GM04504 (cell line): ENCODE data around the gene COPG2.
A peak's percentile ranks its signal among the peaks of the same experiment; 100 is the strongest.
"Not testable (repeated sequence)": the region's sequence is repeated elsewhere in the genome, so short reads cannot be mapped to it uniquely, and the experiment has no call there.

ENCODE experiments used
- DNase-seq: peaks from one replicate; pipeline ENCODE4 v3.0.0-alpha.2; 2012; ENCODE audit warnings: low read depth

The COPG2 gene

DNA sequence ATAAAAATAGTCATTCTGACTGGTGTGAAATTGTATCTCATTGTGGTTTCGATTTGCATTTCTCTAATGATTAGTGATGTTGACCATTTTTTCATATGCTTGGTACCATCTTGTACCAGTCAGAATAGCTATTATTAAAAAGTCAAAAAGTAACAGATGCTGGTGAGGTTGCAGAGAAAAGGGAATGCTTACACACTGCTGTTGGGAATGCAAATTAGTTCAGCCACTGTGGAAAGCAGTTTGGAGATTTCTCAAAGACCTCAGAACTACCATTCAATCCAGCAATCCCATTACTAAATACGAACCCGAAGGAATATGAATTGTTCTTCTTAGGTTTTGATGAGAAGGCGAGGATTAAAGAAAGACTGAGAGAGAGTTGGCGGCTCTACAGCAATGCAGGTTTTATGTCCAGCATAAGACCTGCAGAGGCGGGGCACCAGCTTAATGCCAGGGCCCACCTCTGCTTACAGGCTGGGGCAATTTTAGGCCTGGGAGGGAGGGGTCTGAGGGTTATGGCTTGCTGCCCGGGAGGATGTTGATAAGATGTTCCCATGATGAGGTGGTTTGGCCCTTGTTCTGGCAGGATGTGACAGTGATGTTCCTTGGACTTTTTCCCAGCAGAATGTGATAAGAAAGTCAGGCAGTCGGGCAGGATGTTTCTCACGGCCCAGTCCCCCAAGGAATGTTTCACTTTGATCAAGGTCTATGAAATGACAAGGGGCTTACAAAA, 102.2 kb downstream of the COPG2 start:
- no peak for DNase-seq

DNA sequence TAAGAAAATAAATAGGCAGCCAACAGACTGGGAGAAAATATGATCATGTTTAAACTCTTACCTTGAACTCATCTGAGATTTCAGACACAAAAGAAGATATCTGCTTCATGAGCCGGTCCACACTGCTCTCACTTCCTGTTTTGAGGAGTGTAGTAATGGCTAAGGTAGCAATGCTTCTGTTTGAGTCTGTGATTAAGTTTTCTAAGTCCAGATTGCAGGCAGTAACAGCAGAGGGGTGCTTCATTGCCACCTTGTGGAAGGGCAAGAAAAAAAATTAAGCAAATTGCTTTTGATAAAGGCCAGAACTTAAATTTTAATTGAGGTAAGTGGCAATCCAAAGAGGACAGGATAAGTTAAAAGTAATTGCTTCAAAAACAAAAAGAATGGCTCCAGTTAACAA, 107.6 kb downstream of the COPG2 start:
- peak; percentile 5 for DNase-seq

DNA sequence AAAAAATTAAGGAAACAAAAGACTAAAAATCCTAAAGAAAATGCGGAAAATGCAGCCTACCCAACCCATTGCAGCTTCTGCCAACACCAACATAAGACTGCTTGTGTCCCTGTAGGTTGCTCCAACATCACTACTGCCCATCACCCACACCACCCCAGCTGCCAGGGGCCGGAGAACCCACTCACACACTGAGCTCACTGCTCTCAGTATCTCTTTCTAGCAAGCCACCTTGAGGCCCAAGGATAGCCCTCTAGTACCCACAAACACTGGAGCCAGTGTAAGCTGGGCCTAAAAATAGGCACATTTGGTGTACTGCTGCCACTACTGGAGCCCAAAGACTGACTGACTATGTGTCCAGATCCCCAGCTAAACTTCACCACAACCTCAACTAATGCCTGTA, 109.4 kb downstream of the COPG2 start:
- DNase-seq = no peak

DNA sequence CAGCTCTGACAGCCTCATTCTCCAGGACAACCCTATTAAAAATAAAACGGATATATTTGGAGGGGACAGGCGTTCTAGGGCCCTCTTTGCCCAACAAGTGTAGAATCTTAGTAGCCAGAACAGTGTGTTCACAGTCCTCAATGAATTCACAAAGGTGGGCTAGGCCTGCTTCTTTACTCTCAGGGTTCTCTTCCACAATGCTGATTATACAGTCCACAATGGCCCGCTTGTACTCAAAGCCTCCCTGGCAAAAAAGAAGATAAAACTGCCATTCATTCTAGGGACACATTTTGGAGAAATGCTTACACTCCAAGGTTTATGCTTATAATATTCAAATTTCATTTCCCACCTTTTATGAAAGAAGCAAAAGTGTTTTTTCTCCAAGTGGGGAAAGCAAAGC, 114.1 kb downstream of the COPG2 start:
- no peak for DNase-seq

DNA sequence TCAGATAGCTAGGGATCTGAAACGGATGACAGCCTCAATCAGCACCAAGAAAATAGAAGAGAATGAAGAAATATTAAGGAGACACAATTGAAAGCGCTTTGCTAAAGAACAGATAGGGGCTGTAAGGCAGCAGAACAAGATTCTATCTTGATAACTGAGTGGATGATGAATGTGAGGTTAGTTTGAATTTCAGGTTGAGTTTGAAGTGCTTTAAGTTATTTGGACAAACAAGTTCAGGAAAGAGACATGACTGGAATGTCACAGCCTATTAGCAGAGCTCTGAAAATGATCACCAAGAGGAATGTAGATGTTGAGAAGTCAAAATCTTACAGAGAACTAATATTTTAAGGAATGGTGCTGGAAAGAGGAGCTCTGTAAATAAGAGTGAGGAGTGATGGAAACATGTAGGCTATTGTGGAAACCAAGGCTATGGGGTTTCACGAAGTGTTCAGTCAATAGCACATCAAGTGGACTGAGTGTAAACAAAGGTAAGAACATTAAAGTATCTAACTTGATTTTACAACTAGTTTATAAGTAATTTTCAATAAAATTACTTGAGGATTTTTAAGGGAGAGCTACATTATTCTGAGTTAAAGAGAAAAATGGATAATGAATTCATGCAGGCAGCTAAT, 115.0 kb downstream of the COPG2 start:
- no peak for DNase-seq

DNA sequence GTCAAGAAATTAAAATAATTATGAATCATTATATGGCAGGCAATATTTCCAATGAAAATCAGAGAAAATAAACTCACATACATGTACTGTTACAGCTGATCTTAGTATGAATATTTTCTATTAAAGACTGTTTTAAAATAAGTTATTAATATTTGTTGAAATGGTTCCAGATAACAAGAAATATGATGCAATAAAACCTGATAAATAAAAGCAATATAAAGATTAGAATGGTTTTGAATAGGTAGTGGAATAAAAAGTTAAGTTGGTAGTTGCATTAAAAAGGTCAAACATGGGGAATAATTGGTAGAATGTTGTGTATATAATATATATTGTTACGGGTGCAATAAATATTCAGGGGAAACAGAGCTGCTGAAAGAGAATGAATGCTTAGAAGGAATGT, 124.2 kb downstream of the COPG2 start:
- DNase-seq = no peak

DNA sequence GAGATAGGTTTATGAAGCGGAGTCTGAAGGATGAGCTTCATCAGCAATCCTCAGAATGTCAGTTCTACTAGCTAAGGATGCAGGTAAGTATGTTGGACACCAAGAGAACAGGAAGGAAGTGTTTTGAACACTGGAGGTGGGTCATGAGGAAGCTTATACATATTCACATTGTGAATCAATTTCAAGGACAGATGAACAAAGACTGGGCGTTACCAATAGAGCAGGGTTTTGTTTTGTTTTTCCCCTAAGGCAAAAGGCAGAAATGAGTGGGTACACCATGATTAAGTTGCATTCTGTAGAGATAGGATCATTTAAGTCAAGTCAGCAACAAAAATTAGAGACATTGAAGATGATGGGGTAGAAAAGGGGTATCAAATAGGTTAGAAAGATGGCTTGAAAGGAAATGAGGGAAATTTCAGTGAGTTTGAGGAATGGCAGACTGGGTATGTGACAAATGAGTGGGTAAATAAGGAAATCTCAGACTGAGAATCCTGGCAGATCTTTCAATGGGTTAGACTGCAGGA, 125.0 kb downstream of the COPG2 start:
- no peak for DNase-seq

DNA sequence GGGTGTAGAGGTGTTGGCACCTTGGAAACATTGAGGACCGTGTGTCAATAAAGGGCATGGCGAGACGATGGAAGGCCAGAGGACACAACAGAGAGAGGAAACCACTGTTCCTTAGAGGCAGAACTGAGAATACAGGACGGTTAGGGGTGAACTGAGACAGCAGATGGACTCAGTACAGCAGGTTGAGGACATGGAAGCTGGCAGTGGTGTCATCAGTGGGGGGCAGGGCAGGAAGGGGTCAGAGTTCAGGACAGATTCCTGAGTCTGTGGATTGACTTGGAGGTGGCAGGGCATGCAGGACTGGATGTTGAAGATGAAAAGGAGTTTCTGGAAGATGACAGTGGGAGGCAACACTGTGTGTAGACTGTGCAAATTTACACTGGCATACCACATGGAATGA, 126.3 kb downstream of the COPG2 start:
- not testable (repeated sequence) for DNase-seq

DNA sequence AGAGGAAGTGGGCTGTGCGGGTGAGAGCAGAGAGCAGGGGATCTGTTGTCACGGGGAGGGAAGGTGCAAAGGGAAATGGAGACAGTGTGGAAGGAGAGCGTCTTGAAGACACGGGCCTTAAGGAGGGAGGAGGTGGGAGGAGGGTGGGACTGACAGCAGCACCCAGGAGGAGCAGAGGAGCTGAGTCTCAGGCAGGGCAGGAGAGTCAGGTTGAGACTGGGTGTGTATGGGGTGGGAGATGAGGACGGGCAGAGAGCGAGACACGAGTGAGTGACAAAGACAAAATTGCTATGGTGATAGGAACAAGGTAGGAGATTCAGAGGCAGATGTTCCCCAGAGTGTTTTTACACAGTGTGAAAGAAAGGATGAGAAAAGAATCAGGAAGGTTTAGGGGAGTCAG, 127.3 kb downstream of the COPG2 start:
- not testable (repeated sequence) for DNase-seq

DNA sequence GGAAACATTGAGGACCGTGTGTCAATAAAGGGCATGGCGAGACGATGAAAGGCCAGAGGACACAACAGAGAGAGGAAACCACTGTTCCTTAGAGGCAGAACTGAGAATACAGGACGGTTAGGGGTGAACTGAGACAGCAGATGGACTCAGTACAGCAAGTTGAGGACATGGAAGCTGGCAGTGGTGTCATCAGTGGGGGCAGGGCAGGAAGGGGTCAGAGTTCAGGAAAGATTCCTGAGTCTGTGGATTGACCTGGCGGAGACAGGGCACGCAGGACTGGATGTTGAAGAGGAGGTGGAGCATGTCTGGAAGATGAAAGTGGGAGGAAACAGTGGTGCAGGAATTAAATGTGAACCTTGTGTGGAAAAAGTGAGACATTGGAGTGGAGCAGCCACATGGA, 130.7 kb downstream of the COPG2 start:
- DNase-seq = not testable (repeated sequence)

DNA sequence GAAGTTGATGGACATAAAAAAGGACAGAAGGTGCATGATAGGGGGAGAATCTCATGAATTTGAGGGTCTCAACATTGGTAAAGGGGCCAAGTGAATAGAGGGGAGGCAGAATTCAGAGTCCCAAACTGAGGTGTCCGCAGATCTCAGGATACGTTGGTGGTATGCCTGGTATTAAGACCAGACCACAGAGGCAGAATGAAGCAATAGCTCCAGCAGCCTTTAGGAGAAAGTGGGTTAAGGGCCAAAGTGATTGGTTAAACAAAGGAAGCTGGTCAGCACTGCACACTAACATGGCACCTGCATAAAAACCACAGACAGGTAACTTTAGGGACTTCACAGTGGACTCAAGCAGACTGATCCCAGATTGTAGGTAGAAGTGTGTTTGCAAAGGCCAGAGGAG, 139.1 kb downstream of the COPG2 start:
- DNase-seq = no peak

DNA sequence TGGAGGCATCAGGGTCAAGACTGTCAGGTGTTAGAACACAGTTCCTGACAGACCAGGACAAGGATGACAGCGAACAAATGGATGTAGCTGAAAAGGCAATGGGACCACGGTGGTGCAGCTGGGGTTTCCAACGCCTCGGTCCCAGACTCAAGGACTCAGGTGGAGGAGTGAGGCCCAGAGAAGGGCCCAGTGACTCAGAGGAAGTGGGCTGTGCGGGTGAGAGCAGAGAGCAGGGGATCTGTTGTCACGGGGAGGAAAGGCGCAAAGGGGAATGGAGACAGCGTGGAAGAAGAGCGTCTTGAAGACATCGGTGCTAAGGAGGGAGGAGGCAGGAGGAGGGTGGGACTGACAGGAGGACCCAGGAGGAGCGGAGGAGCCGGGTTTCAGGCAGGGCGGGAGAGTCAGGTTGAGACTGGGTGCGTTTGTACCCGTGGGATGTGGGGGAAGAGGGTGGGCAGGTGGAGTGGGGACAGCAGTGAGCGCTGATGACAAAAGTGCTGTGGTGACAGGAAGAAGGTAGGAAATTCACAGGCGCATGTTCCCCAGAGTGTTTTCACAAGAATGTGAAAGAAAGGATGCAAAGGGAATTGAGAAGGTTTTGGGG, 140.7 kb downstream of the COPG2 start:
- DNase-seq = not testable (repeated sequence)

DNA sequence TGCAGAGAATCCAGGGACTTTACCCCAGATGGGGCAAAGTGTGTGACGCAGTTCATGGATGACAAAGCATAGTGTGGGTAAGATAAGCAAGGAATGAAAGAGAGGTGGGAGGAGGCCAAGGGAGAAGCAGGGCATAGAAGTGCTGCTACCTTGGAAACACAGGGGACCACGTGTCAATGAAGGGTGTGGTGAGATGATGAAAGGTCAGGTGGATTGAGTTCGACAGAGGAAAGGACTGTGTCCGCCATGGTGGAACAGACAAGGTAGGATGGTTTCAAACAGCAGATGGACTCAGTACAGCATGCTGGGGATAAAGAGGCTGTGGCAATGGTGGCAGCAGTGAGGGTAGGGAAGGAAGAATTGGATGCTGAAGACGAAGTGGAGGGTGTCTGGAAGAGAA, 143.9 kb downstream of the COPG2 start:
- no peak for DNase-seq

DNA sequence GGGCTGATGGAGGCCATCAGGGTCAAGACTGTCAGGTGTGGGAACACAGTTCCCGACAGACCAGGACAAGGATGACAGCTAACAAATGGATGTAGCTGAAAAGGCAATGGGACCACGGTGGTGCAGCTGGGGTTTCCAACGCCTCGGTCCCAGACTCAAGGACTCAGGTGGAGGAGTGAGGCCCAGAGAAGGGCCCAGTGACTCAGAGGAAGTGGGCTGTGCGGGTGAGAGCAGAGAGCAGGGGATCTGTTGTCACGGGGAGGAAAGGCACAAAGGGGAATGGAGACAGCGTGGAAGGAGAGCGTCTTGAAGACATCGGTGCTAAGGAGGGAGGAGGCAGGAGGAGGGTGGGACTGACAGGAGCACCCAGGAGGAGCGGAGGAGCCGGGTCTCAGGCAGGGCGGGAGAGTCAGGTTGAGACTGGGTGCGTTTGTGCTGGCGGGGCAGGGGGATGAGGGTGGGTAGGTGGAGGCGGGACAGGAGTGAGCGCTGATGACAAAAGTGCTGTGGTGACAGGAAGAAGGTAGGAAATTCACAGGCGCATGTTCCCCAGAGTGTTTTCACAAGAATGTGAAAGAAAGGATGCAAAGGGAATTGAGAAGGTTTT, 144.9 kb downstream of the COPG2 start:
- not testable (repeated sequence) for DNase-seq

DNA sequence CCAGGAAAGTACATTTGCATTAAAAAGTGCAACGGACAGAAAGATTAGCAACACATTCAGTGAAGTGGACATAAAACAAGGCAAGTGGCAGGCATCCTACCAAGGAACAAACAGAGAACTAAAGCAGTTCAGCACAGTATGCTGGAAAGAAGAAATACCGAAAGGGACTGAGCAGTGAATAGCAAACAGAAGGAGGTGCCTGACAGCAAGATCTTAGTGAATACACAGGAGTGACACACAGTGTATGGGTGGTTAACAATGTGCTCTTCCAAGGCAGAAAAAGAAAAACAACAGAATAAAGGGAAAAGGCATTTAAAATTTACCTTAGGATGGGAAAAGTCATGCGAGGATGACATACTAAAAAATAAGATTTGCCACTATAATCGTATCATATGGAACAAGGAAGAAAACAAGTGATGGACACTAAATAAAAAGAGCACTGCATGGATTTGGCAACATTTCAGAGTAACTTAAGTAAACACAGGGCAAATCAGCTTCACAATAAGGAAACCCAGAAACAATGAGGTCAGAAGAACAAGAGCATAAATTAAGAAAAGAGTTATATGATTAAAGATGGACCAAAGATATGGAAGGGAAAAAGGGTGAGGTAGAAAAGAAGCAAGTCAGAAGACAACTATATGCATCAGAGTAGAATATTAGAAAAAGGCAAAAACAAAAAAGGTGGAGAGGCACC, 147.1 kb downstream of the COPG2 start:
- DNase-seq = no peak

DNA sequence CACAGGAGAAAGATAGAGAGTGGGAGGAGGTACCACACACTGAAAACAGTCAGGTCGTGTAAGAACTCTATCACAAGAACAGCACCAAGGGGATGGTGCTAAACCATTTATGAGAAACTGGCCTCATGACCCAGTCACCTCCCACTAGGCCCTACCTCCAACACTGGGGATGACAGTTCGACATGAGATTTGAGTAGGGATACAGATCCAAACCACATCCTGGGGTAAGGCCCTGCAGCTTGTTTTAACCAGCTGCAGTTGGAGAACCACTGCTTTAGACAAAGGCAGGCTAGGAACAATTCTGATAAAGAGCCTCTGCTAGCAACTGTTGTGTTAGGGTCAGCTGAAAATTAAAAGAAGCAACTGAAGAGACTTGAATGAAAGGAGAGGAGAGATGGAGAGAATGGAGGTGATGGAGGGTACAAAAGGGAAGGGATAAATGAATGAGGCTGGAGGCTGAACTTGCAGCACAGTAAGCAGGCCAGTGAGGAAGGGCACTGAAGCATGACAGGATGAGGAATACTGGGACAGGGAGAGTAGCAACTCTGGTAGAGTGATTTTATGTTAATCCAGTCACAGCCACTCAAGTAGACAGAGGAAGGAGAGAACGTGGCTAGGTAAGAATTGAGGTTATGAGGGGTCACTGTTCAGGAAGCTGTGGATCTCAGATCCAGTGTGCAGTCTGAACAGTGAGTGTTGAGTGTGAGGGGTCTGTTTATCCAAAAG, 153.1 kb downstream of the COPG2 start:
- DNase-seq = no peak

DNA sequence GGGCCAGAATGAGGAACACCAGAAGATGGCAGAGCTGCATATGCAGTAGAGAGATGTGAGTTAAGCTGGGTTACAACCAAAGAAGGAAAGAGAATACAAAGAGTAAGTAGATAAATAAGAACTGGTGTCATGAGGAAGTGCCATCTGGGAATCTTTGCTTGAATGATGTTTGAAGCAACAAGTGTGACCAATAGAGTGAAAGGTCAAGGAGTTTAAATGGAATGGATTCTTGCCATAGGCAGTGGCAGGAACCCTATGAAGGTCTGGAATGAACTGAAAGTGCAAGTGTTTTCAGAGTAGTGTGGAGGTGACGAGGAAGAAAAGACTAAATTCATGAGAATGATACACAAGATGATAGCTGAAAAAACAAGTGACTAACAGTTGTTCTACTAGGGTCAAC, 155.1 kb downstream of the COPG2 start:
- DNase-seq = no peak

DNA sequence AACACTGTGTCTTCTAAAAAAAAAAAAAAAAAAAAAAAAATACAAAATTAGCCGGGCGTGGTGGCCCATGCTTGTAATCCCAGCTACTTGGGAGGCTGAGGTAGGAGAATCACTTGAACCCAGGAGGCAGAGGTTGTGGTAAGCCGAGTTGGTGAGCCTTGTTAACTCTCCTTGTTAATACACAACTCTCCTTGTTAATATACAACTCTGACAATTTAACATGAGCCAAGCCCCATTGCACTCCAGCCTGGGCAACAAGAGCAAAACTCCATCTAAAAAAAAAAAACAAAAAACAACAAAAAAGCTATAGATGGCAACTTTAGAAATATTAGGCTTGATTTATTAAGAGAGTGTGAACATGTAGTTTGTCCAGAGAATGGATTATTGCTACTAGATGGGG, 156.5 kb downstream of the COPG2 start:
- DNase-seq = not testable (repeated sequence)

DNA sequence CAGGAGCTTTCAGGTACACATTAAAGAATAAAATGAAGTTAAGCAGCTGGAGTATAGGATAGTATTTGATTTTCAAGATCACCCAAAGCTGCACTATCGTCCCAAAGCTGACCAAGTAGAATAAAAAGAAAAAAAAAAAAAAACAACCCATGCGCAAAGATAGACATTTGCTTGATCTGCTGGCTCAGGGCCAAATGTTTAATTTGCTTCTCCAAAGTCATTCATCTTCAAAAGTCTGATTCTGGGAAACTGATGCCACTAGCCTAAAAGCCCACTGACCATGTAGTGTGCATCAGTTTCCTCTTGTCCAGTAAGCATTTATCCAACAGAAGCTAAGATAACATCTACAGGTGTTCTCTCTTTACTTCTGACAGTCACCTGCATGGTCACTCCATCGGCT, 162.2 kb downstream of the COPG2 start:
- DNase-seq = no peak

DNA sequence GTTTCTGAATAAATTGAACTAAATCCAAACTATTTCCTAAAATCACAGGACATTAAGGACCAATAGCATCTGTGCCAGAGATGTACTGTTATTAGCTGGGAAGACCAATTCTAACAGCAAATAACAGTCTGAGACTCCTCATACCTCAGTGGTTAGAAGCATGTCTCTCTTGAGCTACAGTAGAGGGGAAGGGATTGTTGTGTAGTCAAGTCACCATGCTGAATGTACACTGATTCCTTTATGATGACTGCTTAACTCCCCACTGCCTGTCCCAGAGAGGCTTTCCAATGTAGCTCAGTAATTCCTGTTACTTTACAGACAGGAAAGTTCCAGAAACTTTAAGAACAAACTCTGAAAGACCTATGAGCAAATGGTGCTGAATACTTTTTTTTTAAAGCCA, 162.8 kb downstream of the COPG2 start:
- DNase-seq = no peak

DNA sequence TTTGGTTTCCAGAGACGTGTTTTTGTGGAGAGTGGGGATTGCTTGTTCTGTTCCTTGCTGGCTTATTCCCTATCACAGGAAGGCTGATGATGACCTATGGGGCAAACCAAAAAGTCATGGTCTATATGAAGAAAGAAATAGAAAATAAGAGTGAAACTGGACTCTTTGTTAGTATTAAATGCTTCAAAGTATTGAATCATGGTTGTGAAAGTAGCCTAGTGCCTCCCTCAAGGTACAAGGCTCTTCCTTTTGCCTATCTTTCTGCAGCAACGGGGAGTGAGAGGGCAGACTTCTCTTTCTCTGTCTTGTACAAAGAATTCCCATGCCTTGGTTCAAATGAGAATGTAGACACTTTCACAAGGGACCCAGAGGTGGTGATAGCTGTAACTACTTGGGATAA, 167.6 kb downstream of the COPG2 start:
- no peak for DNase-seq

DNA sequence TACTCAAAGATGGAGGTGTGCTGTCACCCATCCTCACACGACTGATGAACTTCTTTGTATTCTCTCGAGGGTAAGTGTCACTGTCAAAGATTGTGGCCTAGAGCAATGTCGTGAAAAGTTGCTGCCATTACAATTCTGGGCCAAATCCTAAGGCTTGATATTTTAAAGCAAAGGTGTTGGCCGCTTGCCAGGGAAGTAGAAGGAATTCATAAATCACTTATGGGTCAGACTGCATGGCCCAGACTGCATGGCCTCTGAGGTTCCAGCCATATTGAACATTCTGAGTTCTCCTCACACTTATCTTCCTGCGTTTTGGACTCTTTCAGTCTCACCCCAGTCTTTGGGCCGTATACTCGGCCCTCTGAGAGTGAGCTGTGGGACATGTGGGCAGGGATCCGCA, 168.1 kb downstream of the COPG2 start:
- no peak for DNase-seq
